ENCODE data around the gene SLC6A13.

Gene SLC6A13

DNA sequence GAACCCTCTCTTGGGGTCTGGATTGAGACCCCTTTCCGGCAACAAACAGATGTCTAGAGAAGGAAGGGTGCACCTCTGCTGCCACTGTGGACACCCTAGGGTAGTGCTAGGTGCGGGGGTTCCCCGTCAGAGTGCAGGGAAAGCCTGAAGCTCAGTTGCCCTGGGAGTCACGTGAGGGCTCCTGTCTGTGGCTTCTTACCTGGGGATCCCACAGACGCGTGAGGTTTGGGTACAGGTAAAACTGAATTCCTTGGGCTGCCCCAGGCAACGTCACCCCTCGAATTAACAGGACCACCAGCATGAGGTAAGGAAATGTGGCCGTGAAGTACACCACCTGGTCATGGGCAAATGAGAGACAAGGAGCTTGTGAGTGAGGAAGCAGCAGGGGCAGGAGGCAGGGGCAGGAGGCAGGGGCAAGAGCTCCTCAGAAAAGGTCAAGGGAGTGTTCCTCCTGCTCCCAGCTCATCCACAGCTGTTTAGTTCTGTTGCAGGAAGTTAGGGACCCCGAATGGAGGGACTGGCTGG, 27.7 kb downstream of the SLC6A13 start:
- H3K4me3 ChIP-seq (ENCODE audit: low read depth, low read length) = no peak overlapping the region
- H3K27ac ChIP-seq = no peak overlapping the region
- H3K36me3 ChIP-seq (replicated peaks) = no peaks in the 10 kb centered on the region
- in situ Hi-C loops (cut with HindIII; ENCODE audit: low pct_ligation_motif_present, low sequenced_read_pairs) = no loop called here
- DNase-seq = no peak
- peaks cover 5% of the 10 kb centered on the region for H3K27me3 ChIP-seq (replicated peaks)
- TF ChIP-seq, protein P1, sequence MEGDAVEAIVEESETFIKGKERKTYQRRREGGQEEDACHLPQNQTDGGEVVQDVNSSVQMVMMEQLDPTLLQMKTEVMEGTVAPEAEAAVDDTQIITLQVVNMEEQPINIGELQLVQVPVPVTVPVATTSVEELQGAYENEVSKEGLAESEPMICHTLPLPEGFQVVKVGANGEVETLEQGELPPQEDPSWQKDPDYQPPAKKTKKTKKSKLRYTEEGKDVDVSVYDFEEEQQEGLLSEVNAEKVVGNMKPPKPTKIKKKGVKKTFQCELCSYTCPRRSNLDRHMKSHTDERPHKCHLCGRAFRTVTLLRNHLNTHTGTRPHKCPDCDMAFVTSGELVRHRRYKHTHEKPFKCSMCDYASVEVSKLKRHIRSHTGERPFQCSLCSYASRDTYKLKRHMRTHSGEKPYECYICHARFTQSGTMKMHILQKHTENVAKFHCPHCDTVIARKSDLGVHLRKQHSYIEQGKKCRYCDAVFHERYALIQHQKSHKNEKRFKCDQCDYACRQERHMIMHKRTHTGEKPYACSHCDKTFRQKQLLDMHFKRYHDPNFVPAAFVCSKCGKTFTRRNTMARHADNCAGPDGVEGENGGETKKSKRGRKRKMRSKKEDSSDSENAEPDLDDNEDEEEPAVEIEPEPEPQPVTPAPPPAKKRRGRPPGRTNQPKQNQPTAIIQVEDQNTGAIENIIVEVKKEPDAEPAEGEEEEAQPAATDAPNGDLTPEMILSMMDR (IDR thresholded peaks at IDR 0.05; ENCODE audit: low read depth, low read length, missing control alignments) = no peak

DNA sequence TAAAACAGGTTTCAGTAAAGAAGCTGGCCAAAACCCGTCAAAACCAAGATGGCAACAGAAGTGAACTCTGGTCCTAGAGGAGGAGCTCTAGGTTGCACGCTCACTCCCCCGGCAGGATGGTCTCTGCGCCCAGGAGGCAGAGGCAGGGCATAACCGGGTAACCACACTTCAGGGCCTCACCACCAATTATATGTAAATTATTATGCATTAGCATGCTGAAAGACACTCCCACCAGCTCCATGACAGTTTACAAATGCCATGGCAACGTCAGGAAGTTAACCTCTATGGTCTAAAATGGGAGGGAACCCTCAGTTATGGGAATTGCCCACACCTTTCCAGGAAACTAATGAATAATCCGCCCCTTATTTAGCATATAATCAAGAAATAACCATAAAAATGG, 28.6 kb downstream of the SLC6A13 start:
- no peak overlapping the region for H3K4me3 ChIP-seq (ENCODE audit: low read depth, low read length)
- in situ Hi-C loops (cut with HindIII; ENCODE audit: low pct_ligation_motif_present, low sequenced_read_pairs) = no loop called here
- H3K27me3 ChIP-seq (replicated peaks) = peaks cover 14% of the 10 kb centered on the region
- TF ChIP-seq, protein P1 (IDR thresholded peaks at IDR 0.05; ENCODE audit: low read depth, low read length, missing control alignments) = no peak
- no peak for DNase-seq
- H3K36me3 ChIP-seq (replicated peaks) = no peaks in the 10 kb centered on the region
- no peak overlapping the region for H3K27ac ChIP-seq

DNA sequence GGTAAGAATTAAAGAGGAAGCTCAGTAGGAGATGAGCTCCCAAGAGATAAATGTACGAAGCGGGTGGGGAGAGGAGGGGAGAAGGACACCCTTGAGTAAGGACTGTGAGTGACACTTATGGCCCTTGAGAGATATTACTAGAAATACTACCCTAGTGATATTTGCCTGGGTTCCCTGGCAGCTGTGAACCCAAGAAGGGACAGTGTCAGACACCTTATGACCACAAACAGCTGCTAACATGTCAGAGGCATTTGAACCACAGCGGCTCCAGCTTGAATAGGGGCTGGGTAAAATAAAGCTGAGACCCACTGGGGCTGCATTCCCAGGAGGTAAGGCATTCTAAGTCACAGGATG, 29.0 kb downstream of the SLC6A13 start:
- in situ Hi-C loops (cut with HindIII; ENCODE audit: low pct_ligation_motif_present, low sequenced_read_pairs) = no loop called here
- Histone ChIP-seq H3K36me3 (replicated peaks) (no peaks in the 10 kb centered on the region), H3K4me3 (ENCODE audit: low read depth, low read length) (no peak overlapping the region), H3K27me3 (replicated peaks) (peaks cover 19% of the 10 kb centered on the region), H3K27ac (no peak overlapping the region)
- TF ChIP-seq, protein P1 (IDR thresholded peaks at IDR 0.05; ENCODE audit: low read depth, low read length, missing control alignments) = no peak
- DNase-seq = no peak

DNA sequence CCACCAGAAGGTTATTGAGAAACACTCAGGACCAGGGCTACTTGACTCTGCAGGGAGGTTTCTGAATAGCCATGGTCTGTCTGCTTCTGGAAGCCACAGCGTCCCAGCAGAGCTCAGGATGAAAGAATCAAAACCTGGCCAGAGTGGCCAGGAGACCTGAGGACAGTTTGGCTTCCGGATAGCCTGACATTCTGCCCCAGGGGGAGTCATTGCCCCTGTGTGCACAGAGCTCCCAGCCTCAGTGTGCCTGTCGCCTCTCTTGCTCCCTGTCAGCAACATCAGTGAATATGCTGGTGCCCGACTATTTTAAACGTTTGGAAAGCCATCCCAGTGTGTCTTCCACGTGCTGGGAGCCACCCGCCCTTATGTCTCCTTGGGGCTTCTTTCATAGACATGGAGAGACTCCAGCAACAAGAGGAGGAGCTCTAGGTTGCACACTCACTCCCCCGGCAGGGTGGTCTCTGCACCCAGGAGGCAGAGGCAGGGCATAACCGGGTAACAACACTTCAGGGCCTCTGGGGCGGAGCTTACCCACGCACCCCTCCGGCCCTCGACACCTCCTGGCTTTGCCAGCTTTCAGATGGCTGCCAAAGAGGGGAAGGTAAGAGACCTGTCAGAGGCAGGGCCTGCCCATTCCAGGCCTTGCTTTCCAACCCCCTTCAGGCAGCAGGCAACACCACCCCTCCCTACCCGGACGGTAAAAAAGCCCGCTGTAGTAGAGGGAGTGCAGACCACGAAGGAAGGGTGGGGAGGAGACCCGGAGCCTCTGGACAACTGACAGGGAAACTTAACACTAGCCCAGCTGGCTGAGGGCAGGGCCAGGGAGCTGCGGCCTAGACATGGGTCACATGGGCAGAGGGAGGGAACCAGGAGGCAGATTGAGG, 29.7 kb downstream of the SLC6A13 start:
- in situ Hi-C loops (cut with HindIII; ENCODE audit: low pct_ligation_motif_present, low sequenced_read_pairs) = no loop called here
- Histone ChIP-seq H3K4me3 (ENCODE audit: low read depth, low read length) (no peak overlapping the region), H3K36me3 (replicated peaks) (no peaks in the 10 kb centered on the region), H3K27ac (no peak overlapping the region), H3K27me3 (replicated peaks) (peaks cover 23% of the 10 kb centered on the region)
- DNase-seq = no peak
- TF ChIP-seq, protein P1 (IDR thresholded peaks at IDR 0.05; ENCODE audit: low read depth, low read length, missing control alignments) = no peak

DNA sequence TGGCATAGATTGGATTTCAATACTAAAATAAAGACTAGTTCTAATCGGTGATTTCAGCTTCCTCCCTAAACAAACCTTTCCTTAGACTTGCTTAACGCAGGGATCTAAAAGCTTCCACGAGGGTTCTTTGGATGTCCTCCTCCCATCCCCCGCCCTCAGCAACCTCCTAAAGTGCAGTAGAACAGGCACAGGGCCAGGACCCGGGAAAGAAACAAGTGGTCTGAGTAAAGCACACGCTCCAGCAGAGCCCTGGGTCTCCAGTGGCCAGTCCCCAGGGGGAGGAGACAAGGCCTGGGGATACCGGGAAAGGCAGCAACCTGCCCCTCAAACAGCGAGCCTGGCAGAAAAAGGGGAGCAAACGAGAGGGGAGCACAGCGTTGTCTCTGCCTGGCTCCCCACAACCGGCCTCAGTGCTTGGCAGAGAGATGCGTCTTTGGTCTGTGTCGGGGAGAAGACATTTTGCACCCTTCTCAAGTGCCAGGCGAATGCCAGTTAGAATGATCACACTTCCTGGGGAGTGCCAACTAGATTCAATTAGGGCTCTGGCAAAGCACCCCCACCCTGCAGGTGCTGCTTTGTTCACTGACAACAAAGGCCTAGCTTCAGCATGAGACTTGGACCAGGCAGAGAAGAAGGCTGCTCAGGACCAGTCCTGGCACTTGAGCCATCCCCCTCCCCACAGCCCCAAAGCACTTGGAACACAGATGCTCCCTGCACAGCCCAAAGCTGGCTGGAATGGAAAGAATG, 31.5 kb downstream of the SLC6A13 start:
- in situ Hi-C loops (cut with HindIII; ENCODE audit: low pct_ligation_motif_present, low sequenced_read_pairs) = no loop called here
- TF ChIP-seq, protein P1 (IDR thresholded peaks at IDR 0.05; ENCODE audit: low read depth, low read length, missing control alignments) = no peak

More for the DNA sequence above, 31.5 kb downstream of the SLC6A13 start:
- Histone ChIP-seq H3K27me3 (replicated peaks) (peaks cover 28% of the 10 kb centered on the region), H3K4me3 (ENCODE audit: low read depth, low read length) (no peak overlapping the region), H3K36me3 (replicated peaks) (no peaks in the 10 kb centered on the region), H3K27ac (no peak overlapping the region)
- no peak for DNase-seq

All from brain microvascular endothelial cell (primary cell).